Right lobe of liver (tissue), 4 donors: ENCODE results near the gene SLX4IP.

ENCODE experiments used
- CTCF ChIP-seq, 4 donors: fragments of 200-600 bp in 3 of 4; fragments of 450-650 bp in 1 of 4; IDR thresholded peaks; one replicate each; pipeline versions ENCODE4 v1.5.1 to v1.8.0; 2016 to 2022; ENCODE audit warnings: antibody characterized with exemption in 4 of 4, mild to moderate bottlenecking in 2 of 4
- POLR2A ChIP-seq: fragments of 450-650 bp; IDR thresholded peaks from one replicate; pipeline ENCODE4 v1.6.1; 2017; ENCODE audit warnings: antibody characterized with exemption, mild to moderate bottlenecking
- donor health status: DM: no; HTN: no; CAD: no.
- donor health status: DM: no; HTN: no; CAD: no.
- donor health status: DM: no; HTN: yes; CAD: no.

- TF ChIP-seq POLR2A (no peak), CTCF (IDR thresholded peaks at IDR 0.05) (no peak)
These were observed 61.4 kb downstream of the SLX4IP start for GRCh38 chr20:10496465-10496864.
